ENCODE results near the gene SYF2.

Gene SYF2

GRCh38 chr1:25232866-25233784 lies 823 bp upstream of the SYF2 start:
- ATAC-seq (peak; percentile 85), DNase-seq (ENCODE audit: low spot score in 2 of 2) (peak in 1 of 2 donors; percentile 79)
- no peak overlapping the region for H3K27ac Mint-ChIP-seq
- no peaks in the 10 kb centered on the region for H3K36me3 Mint-ChIP-seq
- H3K4me1 Mint-ChIP-seq, result peaks cover 29% of the 10 kb centered on the region
- no peak overlapping the region for H3K4me3 Mint-ChIP-seq
- H3K9me3 Mint-ChIP-seq, result no peaks in the 10 kb centered on the region

- no peak for DNase-seq (ENCODE audit: low spot score in 2 of 2)
- no peak overlapping the region for H3K27ac Mint-ChIP-seq
- no peaks in the 10 kb centered on the region for H3K9me3 Mint-ChIP-seq
- H3K4me3 Mint-ChIP-seq, result no peak overlapping the region
- no peaks in the 10 kb centered on the region for H3K36me3 Mint-ChIP-seq
- ATAC-seq, result no peak
- H3K4me1 Mint-ChIP-seq, result peaks cover 6% of the 10 kb centered on the region
Observed at GRCh38 chr1:25223471-25223870, 8.8 kb downstream of the SYF2 start.

- Mint-ChIP-seq H3K4me1 (no peaks in the 10 kb centered on the region), H3K27ac (no peak overlapping the region), H3K4me3 (no peak overlapping the region), H3K36me3 (no peaks in the 10 kb centered on the region), H3K9me3 (no peaks in the 10 kb centered on the region)
- no peak for DNase-seq (ENCODE audit: low spot score in 2 of 2)
- ATAC-seq, result no peak
Observed at GRCh38 chr1:25222606-25223005, 9.7 kb downstream of the SYF2 start.

- H3K9me3 Mint-ChIP-seq, result no peaks in the 10 kb centered on the region
- ATAC-seq (no peak), DNase-seq (ENCODE audit: low spot score in 2 of 2) (no peak)
- no peaks in the 10 kb centered on the region for H3K4me1 Mint-ChIP-seq
- no peaks in the 10 kb centered on the region for H3K36me3 Mint-ChIP-seq
- H3K4me3 Mint-ChIP-seq, result no peak overlapping the region
- no peak overlapping the region for H3K27ac Mint-ChIP-seq
Observed at GRCh38 chr1:25220666-25221065, 11.6 kb downstream of the SYF2 start.

GRCh38 chr1:25219661-25220251 lies 12.5 kb downstream of the SYF2 start:
- Mint-ChIP-seq H3K4me1 (no peaks in the 10 kb centered on the region), H3K4me3 (no peak overlapping the region), H3K36me3 (no peaks in the 10 kb centered on the region), H3K27ac (peak overlapping the region; percentile 80), H3K9me3 (no peaks in the 10 kb centered on the region)
- no peak for ATAC-seq
- DNase-seq (ENCODE audit: low spot score in 2 of 2), result no peak

GRCh38 chr1:25217598-25218232 lies 14.6 kb downstream of the SYF2 start:
- H3K36me3 Mint-ChIP-seq, result no peaks in the 10 kb centered on the region
- DNase-seq (ENCODE audit: low spot score in 2 of 2) (no peak), ATAC-seq (peak; percentile 11)
- no peak overlapping the region for H3K4me3 Mint-ChIP-seq
- H3K27ac Mint-ChIP-seq, result peak overlapping the region; percentile 44
- H3K4me1 Mint-ChIP-seq, result no peaks in the 10 kb centered on the region
- no peaks in the 10 kb centered on the region for H3K9me3 Mint-ChIP-seq

GRCh38 chr1:25217015-25217414 lies 15.3 kb downstream of the SYF2 start:
- ATAC-seq, result no peak
- H3K4me1 Mint-ChIP-seq, result no peaks in the 10 kb centered on the region
- H3K36me3 Mint-ChIP-seq, result no peaks in the 10 kb centered on the region
- H3K9me3 Mint-ChIP-seq, result no peaks in the 10 kb centered on the region
- no peak overlapping the region for H3K4me3 Mint-ChIP-seq
- no peak for DNase-seq (ENCODE audit: low spot score in 2 of 2)
- H3K27ac Mint-ChIP-seq, result no peak overlapping the region

GRCh38 chr1:25216123-25216522 lies 16.2 kb downstream of the SYF2 start:
- no peaks in the 10 kb centered on the region for H3K4me1 Mint-ChIP-seq
- ATAC-seq (no peak), DNase-seq (ENCODE audit: low spot score in 2 of 2) (no peak)
- H3K27ac Mint-ChIP-seq, result no peak overlapping the region
- no peak overlapping the region for H3K4me3 Mint-ChIP-seq
- no peaks in the 10 kb centered on the region for H3K36me3 Mint-ChIP-seq
- no peaks in the 10 kb centered on the region for H3K9me3 Mint-ChIP-seq

- ATAC-seq (no peak), DNase-seq (ENCODE audit: low spot score in 2 of 2) (no peak)
- Mint-ChIP-seq H3K4me1 (no peaks in the 10 kb centered on the region), H3K27ac (no peak overlapping the region), H3K36me3 (no peaks in the 10 kb centered on the region), H3K9me3 (no peaks in the 10 kb centered on the region), H3K4me3 (no peak overlapping the region)
Observed at GRCh38 chr1:25212725-25213124, 19.6 kb downstream of the SYF2 start.

GRCh38 chr1:25210728-25211127 lies 21.6 kb downstream of the SYF2 start:
- ATAC-seq, result no peak
- Mint-ChIP-seq H3K27ac (no peak overlapping the region), H3K36me3 (peaks cover 1% of the 10 kb centered on the region), H3K4me1 (no peaks in the 10 kb centered on the region), H3K4me3 (no peak overlapping the region), H3K9me3 (no peaks in the 10 kb centered on the region)
- DNase-seq (ENCODE audit: low spot score in 2 of 2), result no peak

- Mint-ChIP-seq H3K9me3 (no peaks in the 10 kb centered on the region), H3K27ac (no peak overlapping the region), H3K4me3 (no peak overlapping the region), H3K36me3 (peaks cover 5% of the 10 kb centered on the region), H3K4me1 (no peaks in the 10 kb centered on the region)
- no peak for DNase-seq (ENCODE audit: low spot score in 2 of 2)
- ATAC-seq, result no peak
Observed at GRCh38 chr1:25209516-25209915, 22.8 kb downstream of the SYF2 start.

- H3K4me1 Mint-ChIP-seq, result no peaks in the 10 kb centered on the region
- no peak overlapping the region for H3K4me3 Mint-ChIP-seq
- H3K36me3 Mint-ChIP-seq, result peaks cover 5% of the 10 kb centered on the region
- no peak for ATAC-seq
- DNase-seq (ENCODE audit: low spot score in 2 of 2), result no peak
- no peak overlapping the region for H3K27ac Mint-ChIP-seq
- no peaks in the 10 kb centered on the region for H3K9me3 Mint-ChIP-seq
Observed at GRCh38 chr1:25208561-25209222, 23.6 kb downstream of the SYF2 start.

GRCh38 chr1:25208092-25208491 lies 24.2 kb downstream of the SYF2 start:
- no peaks in the 10 kb centered on the region for H3K4me1 Mint-ChIP-seq
- DNase-seq (ENCODE audit: low spot score in 2 of 2) (no peak), ATAC-seq (no peak)
- peaks cover 5% of the 10 kb centered on the region for H3K36me3 Mint-ChIP-seq
- no peak overlapping the region for H3K27ac Mint-ChIP-seq
- H3K9me3 Mint-ChIP-seq, result no peaks in the 10 kb centered on the region
- H3K4me3 Mint-ChIP-seq, result no peak overlapping the region

- ATAC-seq, result no peak
- no peak for DNase-seq (ENCODE audit: low spot score in 2 of 2)
- Mint-ChIP-seq H3K4me3 (no peak overlapping the region), H3K4me1 (no peaks in the 10 kb centered on the region), H3K36me3 (peaks cover 5% of the 10 kb centered on the region), H3K27ac (no peak overlapping the region), H3K9me3 (no peaks in the 10 kb centered on the region)
Observed at GRCh38 chr1:25206201-25206600, 26.1 kb downstream of the SYF2 start.

- Mint-ChIP-seq H3K4me1 (no peaks in the 10 kb centered on the region), H3K4me3 (no peak overlapping the region), H3K36me3 (peaks cover 5% of the 10 kb centered on the region), H3K9me3 (no peaks in the 10 kb centered on the region), H3K27ac (no peak overlapping the region)
- DNase-seq (ENCODE audit: low spot score in 2 of 2) (no peak), ATAC-seq (no peak)
Observed at GRCh38 chr1:25205786-25206185, 26.5 kb downstream of the SYF2 start.
